Measurements from ENCODE around the gene SERPING1.
"Not testable (repeated sequence)": the region's sequence is repeated elsewhere in the genome, so short reads cannot be mapped to it uniquely, and the experiment has no call there.

SERPING1 gene

DNA sequence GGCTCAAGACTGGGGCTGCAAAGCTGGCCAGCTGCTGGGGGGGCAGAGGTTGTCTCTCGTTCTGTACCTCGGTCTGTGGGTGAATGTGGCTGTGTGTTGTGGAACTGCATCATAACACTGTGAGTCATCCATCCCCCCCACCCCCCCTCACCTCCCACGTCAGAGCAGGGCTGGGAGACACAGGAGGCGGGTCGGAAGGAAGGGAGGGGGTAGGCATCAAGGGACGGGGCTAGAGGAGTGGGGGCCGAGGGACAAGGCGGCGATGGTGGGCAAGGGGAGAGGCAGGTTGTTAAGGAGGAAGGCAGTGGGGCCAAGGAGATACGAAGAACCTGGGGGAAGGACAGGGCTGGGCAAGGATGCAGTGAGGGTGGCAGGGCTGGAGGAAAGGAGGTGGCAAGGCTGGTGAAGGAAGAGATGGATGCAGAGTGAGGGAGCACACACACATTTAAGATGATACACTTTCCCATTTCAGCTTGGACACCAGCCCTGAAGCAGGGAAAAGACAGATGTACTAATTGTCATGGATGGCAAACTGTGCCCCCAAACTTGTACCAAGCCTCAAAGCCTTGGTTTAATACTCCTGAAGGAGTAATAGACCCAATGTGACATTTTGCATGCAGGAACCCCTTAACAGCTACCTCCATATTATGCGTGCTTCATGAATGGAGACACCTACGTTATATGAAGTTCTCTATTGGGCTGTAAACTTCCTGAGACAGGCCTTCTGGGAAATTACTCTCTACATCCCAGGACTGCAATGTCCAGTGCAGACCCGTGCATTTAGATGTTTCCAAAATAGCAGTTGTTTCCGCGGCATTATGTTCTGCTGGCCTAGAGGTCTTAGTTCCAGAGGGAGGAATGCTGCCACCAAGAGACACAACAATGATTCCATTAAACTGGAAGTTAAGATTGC, 52.6 kb downstream of the SERPING1 start, which contains the start of gene YPEL4:
Gene YPEL4, minus strand, starts transcription at position 87 of the 913 bp plus-strand sequence. CDS start 2,805 bp downstream, outside the sequence.
- H3K4me2 ChIP-seq, result peak within 1 kb of the TSS; percentile 65 to 99 (median 88)
- no peaks in the 10 kb centered on the region for H3K36me3 ChIP-seq
- no peak for TF ChIP-seq Cebpa-rat (IDR thresholded peaks at IDR 0.05)
- H3K27ac ChIP-seq, result no peak within 1 kb of the TSS
- no peaks in the 10 kb centered on the region for H3K9me3 ChIP-seq (replicated peaks in 1 of 11)
- H3K27me3 ChIP-seq, result peaks cover 44 to 68% (median 64%) of the 10 kb centered on the region in 11 experiments
- peaks cover 0 to 44% (median 40%) of the 10 kb centered on the region in 11 experiments; a peak in 18 of 22 replicates for H4K20me1 ChIP-seq
- peak within 1 kb of the TSS; percentile 14 to 67 (median 53); a peak in 16 of 20 replicates for H3K4me3 ChIP-seq
- peak within 1 kb of the TSS in 7 of 11 experiments; percentile 24 to 58 (median 40); a peak in 9 of 22 replicates for H3K9ac ChIP-seq
- peaks cover 50 to 72% (median 61%) of the 10 kb centered on the region in 10 experiments for H3K4me1 ChIP-seq

DNA sequence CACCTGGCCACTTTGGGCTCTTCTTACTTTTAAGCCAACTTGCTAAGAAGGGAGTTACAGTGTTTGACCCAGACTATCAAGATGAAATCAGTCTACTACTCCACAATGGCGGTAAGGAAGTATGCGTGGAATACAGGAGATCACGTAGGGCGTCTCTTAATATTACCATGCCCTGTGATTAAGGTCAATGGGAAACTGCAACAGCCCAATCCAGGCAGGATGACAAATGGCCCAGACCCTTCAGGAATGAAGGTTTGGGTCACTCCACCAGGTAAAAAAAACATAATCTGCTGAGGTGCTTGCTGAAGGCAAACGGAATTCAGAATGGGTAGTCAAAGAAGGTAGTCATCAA, 53.2 kb downstream of the SERPING1 start:
- H3K4me3 ChIP-seq, result no peak overlapping the region
- H3K36me3 ChIP-seq, result no peaks in the 10 kb centered on the region
- no peak for TF ChIP-seq Cebpa-rat (IDR thresholded peaks at IDR 0.05)

GRCh38 chr11:57651408-57651807, 53.9 kb downstream of the SERPING1 start:
- Histone ChIP-seq H4K20me1 (peaks cover 0 to 31% (median 27%) of the 10 kb centered on the region in 11 experiments; a peak in 17 of 22 replicates), H3K27me3 (peaks cover 31 to 55% (median 51%) of the 10 kb centered on the region in 11 experiments), H3K9me3 (replicated peaks in 1 of 11) (no peaks in the 10 kb centered on the region), H3K4me1 (peaks cover 39 to 59% (median 51%) of the 10 kb centered on the region in 10 experiments), H3K4me3 (no peak overlapping the region), H3K4me2 (no peak overlapping the region), H3K9ac (no peak overlapping the region), H3K27ac (no peak overlapping the region), H3K36me3 (no peaks in the 10 kb centered on the region)
- no peak for TF ChIP-seq Cebpa-rat (IDR thresholded peaks at IDR 0.05)

More for the DNA sequence above, 53.2 kb downstream of the SERPING1 start:
- Histone ChIP-seq H4K20me1 (peaks cover 0 to 38% (median 34%) of the 10 kb centered on the region in 11 experiments; a peak in 18 of 22 replicates), H3K9ac (no peak overlapping the region), H3K4me2 (peak overlapping the region in 1 of 11 experiments; percentile 76; a peak in 1 of 22 replicates), H3K9me3 (replicated peaks in 1 of 11) (no peaks in the 10 kb centered on the region), H3K27ac (no peak overlapping the region), H3K4me1 (peaks cover 46 to 66% (median 58%) of the 10 kb centered on the region in 10 experiments), H3K27me3 (peaks cover 38 to 62% (median 58%) of the 10 kb centered on the region in 11 experiments)

DNA sequence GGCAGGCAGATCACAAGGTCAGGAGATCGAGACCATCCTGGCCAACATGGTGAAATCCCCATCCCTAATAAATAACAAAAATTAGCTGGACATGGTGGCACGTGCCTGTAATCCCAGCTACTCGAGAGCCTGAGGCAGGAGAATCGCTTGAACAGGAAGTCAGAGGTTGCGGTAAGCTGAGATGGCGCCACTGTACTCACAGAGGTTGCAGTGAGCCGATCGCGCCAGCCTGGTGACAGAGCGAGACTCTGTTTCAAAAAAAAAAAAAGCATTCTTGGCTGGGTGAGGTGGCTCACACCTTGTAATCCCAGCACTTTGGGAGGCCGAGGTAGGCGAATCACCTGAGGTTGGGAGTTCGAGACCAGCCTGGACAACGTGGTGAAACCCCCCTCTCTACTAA, 54.7 kb downstream of the SERPING1 start:
- H3K4me3 ChIP-seq, H3K9ac ChIP-seq: not testable (repeated sequence)
- peak overlapping the region in 9 of 11 experiments; percentile 6 to 61 (median 38); a peak in 13 of 22 replicates for H3K4me2 ChIP-seq

GRCh38 chr11:57652662-57653061, 55.2 kb downstream of the SERPING1 start:
- Histone ChIP-seq H3K4me1 (peaks cover 32 to 54% (median 45%) of the 10 kb centered on the region in 10 experiments), H3K27me3 (peaks cover 18 to 42% (median 38%) of the 10 kb centered on the region in 11 experiments), H3K4me3 (no peak overlapping the region), H3K9ac (peak overlapping the region in 4 of 11 experiments; percentile 5 to 48 (median 28); a peak in 5 of 22 replicates), H3K36me3 (no peaks in the 10 kb centered on the region), H3K9me3 (replicated peaks in 1 of 11) (no peaks in the 10 kb centered on the region), H4K20me1 (peaks cover 0 to 18% (median 16%) of the 10 kb centered on the region in 11 experiments; a peak in 16 of 22 replicates), H3K4me2 (peak overlapping the region; percentile 6 to 61 (median 38); a peak in 17 of 22 replicates), H3K27ac (peak overlapping the region in 9 of 11 experiments; percentile 4 to 54 (median 26); a peak in 9 of 22 replicates)
- TF ChIP-seq Cebpa-rat (IDR thresholded peaks at IDR 0.05), result no peak

More for the DNA sequence above, 54.7 kb downstream of the SERPING1 start:
- H3K27ac ChIP-seq; H3K36me3 ChIP-seq; H3K9me3 ChIP-seq (replicated peaks in 1 of 11): not testable (repeated sequence)
- Histone ChIP-seq H3K4me1 (peaks cover 37 to 58% (median 50%) of the 10 kb centered on the region in 10 experiments), H4K20me1 (peaks cover 0 to 22% (median 19%) of the 10 kb centered on the region in 11 experiments; a peak in 17 of 22 replicates), H3K27me3 (peaks cover 22 to 47% (median 43%) of the 10 kb centered on the region in 11 experiments)

GRCh38 chr11:57653163-57653562, 55.7 kb downstream of the SERPING1 start:
- no peaks in the 10 kb centered on the region for H3K9me3 ChIP-seq (replicated peaks in 1 of 11)
- H4K20me1 ChIP-seq, result peaks cover 0 to 15% (median 11%) of the 10 kb centered on the region in 11 experiments; a peak in 16 of 22 replicates
- peak overlapping the region in 4 of 11 experiments; percentile 5 to 48 (median 28); a peak in 5 of 22 replicates for H3K9ac ChIP-seq
- H3K4me3 ChIP-seq, result no peak overlapping the region
- H3K27me3 ChIP-seq, result peaks cover 13 to 37% (median 33%) of the 10 kb centered on the region in 11 experiments
- peaks cover 29 to 49% (median 42%) of the 10 kb centered on the region in 10 experiments for H3K4me1 ChIP-seq
- H3K4me2 ChIP-seq, result peak overlapping the region; percentile 6 to 61 (median 38); a peak in 15 of 22 replicates
- H3K27ac ChIP-seq, result peak overlapping the region in 9 of 11 experiments; percentile 4 to 54 (median 26); a peak in 9 of 22 replicates
- TF ChIP-seq Cebpa-rat (IDR thresholded peaks at IDR 0.05), result no peak
- no peaks in the 10 kb centered on the region for H3K36me3 ChIP-seq

DNA sequence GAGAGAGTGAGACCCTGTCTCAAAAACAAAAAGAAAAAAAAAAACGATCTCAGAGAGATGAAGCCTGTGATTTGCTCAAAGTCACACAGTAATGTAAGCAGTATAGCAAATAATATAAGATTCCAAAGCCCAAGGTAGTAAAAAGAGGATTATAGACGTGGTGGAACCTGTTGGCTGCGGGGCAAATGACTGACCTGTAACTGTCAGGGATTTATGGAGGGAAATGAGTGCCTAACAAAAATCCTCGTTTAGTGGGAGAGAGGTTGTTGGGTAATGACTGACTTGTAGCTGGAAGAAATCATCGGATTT, 59.4 kb downstream of the SERPING1 start:
- H3K36me3 ChIP-seq, result peaks cover 26 to 34% (median 30%) of the 10 kb centered on the region in 11 experiments
- H3K27ac ChIP-seq, result peak overlapping the region; percentile 66 to 83 (median 75)
- no peak for TF ChIP-seq Cebpa-rat (IDR thresholded peaks at IDR 0.05)
- no peaks in the 10 kb centered on the region for H3K9me3 ChIP-seq (replicated peaks in 1 of 11)
- H4K20me1 ChIP-seq, result peaks cover 0 to 39% (median 18%) of the 10 kb centered on the region in 11 experiments; a peak in 12 of 22 replicates
- peak overlapping the region; percentile 78 to 92 (median 83) for H3K9ac ChIP-seq
- peaks cover 0 to under 1% (median 0%) of the 10 kb centered on the region in 11 experiments; a peak in 1 of 22 replicates for H3K27me3 ChIP-seq
- peak overlapping the region; percentile 66 to 95 (median 76) for H3K4me3 ChIP-seq
- H3K4me2 ChIP-seq, result peak overlapping the region; percentile 64 to 87 (median 80)
- H3K4me1 ChIP-seq, result peaks cover 22 to 53% (median 35%) of the 10 kb centered on the region in 10 experiments

- Histone ChIP-seq H3K4me1 (peaks cover 22 to 51% (median 34%) of the 10 kb centered on the region in 10 experiments), H3K4me2 (peak within 1 kb of the TSS; percentile 84 to 96 (median 93)), H3K36me3 (peaks cover 31 to 38% (median 36%) of the 10 kb centered on the region in 11 experiments), H3K27me3 (no peaks in the 10 kb centered on the region), H3K4me3 (peak within 1 kb of the TSS; percentile 66 to 95 (median 76)), H3K27ac (peak within 1 kb of the TSS; percentile 66 to 83 (median 77)), H3K9me3 (replicated peaks in 1 of 11) (no peaks in the 10 kb centered on the region), H4K20me1 (peaks cover 0 to 45% (median 18%) of the 10 kb centered on the region in 11 experiments; a peak in 12 of 22 replicates), H3K9ac (peak within 1 kb of the TSS; percentile 78 to 92 (median 84))
- TF ChIP-seq Cebpa-rat (IDR thresholded peaks at IDR 0.05), result no peak
These were observed 59.9 kb downstream of the SERPING1 start, which contains the start of gene CLP1 for GRCh38 chr11:57657194-57658022. CLP1 (plus strand) TSS chr11:57657762; CDS start chr11:57659477, 1,715 bp downstream.

Data from BLaER1 treated with 17β-estradiol and CSF1 and Interleukin-3, amounts not matched to agents 10 nM and 100 nM (cell line).